SK-N-SH (cell line): ENCODE data around the gene RPL9. TPM values are rescaled to one million over a fixed set of nuclear protein-coding genes. Genes with fewer than 3 reads are reported as not detected.

Source experiments
- CTCF ChIA-PET: fragments of 300-600, 350-600 bp; formaldehyde crosslinking; extraction: SDS; loops from one replicate; lab custom pipeline; 2021; lab: Yijun Ruan, JAX
- POLR2A ChIA-PET: fragments of 350-600 bp; sonication (Branson Sonifier 250); formaldehyde crosslinking; extraction: SDS; loops from one replicate; lab custom pipeline; 2020; ENCODE audit warnings: antibody characterized with exemption, inconsistent platforms; lab: Yijun Ruan, JAX
- DNase-seq: peaks from one replicate; pipeline ENCODE4 v3.0.0; 2012
- H2AFZ ChIP-seq: fragments of 200-600 bp; sonication (generic); 2 replicates; pipeline ENCODE4 v1.8.1; 2016; ENCODE audit warnings: antibody characterized with exemption, mild to moderate bottlenecking, low read depth
- H3F3A ChIP-seq: fragments of 200-600 bp; sonication (generic); replicated peaks from 2 replicates; pipeline ENCODE3; 2016; ENCODE audit warnings: antibody characterized with exemption, mild to moderate bottlenecking; ENCODE audit not compliant: insufficient read depth
- H3K27ac ChIP-seq, 2 experiments: fragments of 200-500 bp in 1 of 2; fragments of 200-600 bp in 1 of 2; sonication (Bioruptor generic) in 1 of 2; sonication (generic), shearing (Covaris generic) in 1 of 2; 2 replicates each; pipeline versions ENCODE4 v1.5.1 to v1.6.1; 2014 to 2016; ENCODE audit warnings: low read depth in 2 of 2, inconsistent platforms in 1 of 2, low read length in 1 of 2, mild to moderate bottlenecking in 1 of 2, mixed read lengths in 1 of 2
- H3K27me3 ChIP-seq: fragments of 200-600 bp; sonication (generic), shearing (Covaris generic); 2 replicates; pipeline ENCODE4 v1.6.1; 2016; ENCODE audit warnings: mixed run types; ENCODE audit not compliant: insufficient read depth
- H3K36me3 ChIP-seq, 2 experiments: fragments of 200-500 bp in 1 of 2; fragments of 200-600 bp in 1 of 2; sonication (Bioruptor generic) in 1 of 2; sonication (generic) in 1 of 2; replicated peaks in 1 of 2; 2 replicates each; pipeline versions ENCODE3 to v1.5.1; 2014 to 2016; ENCODE audit warnings: low read length in 1 of 2, mild to moderate bottlenecking in 1 of 2; ENCODE audit not compliant: insufficient read depth in 2 of 2, control insufficient read depth in 1 of 2
- H3K4me1 ChIP-seq, 2 experiments: fragments of 200-500 bp in 1 of 2; fragments of 200-600 bp in 1 of 2; sonication (Bioruptor generic) in 1 of 2; sonication (generic), shearing (Covaris generic) in 1 of 2; 2 replicates each; pipeline versions ENCODE4 v1.5.1 to v1.6.1; 2014 to 2016; ENCODE audit warnings: low read depth in 1 of 2, low read length in 1 of 2, mixed run types in 1 of 2; ENCODE audit not compliant: insufficient read depth in 2 of 2, control insufficient read depth in 1 of 2
- H3K4me2 ChIP-seq: fragments of 200-600 bp; sonication (generic), shearing (Covaris generic); 2 replicates; pipeline ENCODE4 v1.6.1; 2017; ENCODE audit warnings: mixed run types
- H3K4me3 ChIP-seq, 2 experiments: fragments of 200-500 bp in 1 of 2; fragments of 200-600 bp in 1 of 2; sonication (Bioruptor generic) in 1 of 2; sonication (generic), shearing (Covaris generic) in 1 of 2; 2 replicates each; pipeline versions ENCODE4 v1.5.1 to v1.8.1; 2014 to 2016; ENCODE audit warnings: low read depth in 2 of 2, inconsistent platforms in 1 of 2, low read length in 1 of 2, mild to moderate bottlenecking in 1 of 2, mixed read lengths in 1 of 2, moderate library complexity in 1 of 2
- H3K79me2 ChIP-seq: fragments of 200-600 bp; sonication (generic); 2 replicates; pipeline ENCODE4 v1.8.1; 2017; ENCODE audit warnings: mild to moderate bottlenecking; ENCODE audit not compliant: insufficient read depth
- H3K9ac ChIP-seq: fragments of 200-600 bp; sonication (generic); 2 replicates; pipeline ENCODE4 v1.6.1; 2017; ENCODE audit warnings: mixed run types
- H3K9me2 ChIP-seq: fragments of 200-600 bp; sonication (generic); 2 replicates; pipeline ENCODE4 v1.6.1; 2017; ENCODE audit warnings: mixed run types
- H3K9me3 ChIP-seq: fragments of 200-600 bp; sonication (generic); 2 replicates; pipeline ENCODE4 v1.6.1; 2017; ENCODE audit warnings: mixed run types, mild to moderate bottlenecking, moderate library complexity
- H4K20me1 ChIP-seq: fragments of 200-600 bp; sonication (generic); 2 replicates; pipeline ENCODE4 v1.6.1; 2017; ENCODE audit warnings: mild to moderate bottlenecking, mixed run types; ENCODE audit not compliant: insufficient read depth
- CTCF ChIP-seq: fragments of 200-600 bp; sonication (generic); IDR thresholded peaks from 2 replicates; pipeline ENCODE4 v1.6.1; 2017; ENCODE audit warnings: antibody characterized with exemption, mild to moderate bottlenecking, moderate library complexity
- ELF1 ChIP-seq: IDR thresholded peaks from 2 replicates; pipeline ENCODE4 v1.4.0; 2012
- EP300 ChIP-seq, 2 experiments: IDR thresholded peaks; 2 replicates each; pipeline versions ENCODE4 v1.4.0 to v1.6.1; 2012; ENCODE audit warnings: borderline replicate concordance in 1 of 2, low read depth in 1 of 2, low read length in 1 of 2
- IRF3 ChIP-seq: fragments of 150-350 bp; IDR thresholded peaks from 2 replicates; pipeline ENCODE4 v1.6.1; 2016; ENCODE audit warnings: mild to moderate bottlenecking, low read depth, low read length
- MAX ChIP-seq: IDR thresholded peaks from 2 replicates; pipeline ENCODE4 v1.4.0; 2012; ENCODE audit warnings: low read depth
- POLR2AphosphoS5 ChIP-seq: IDR thresholded peaks from 2 replicates; pipeline ENCODE4 v1.6.1; 2012; ENCODE audit warnings: low read depth, low read length
- RXRA ChIP-seq: IDR thresholded peaks from 2 replicates; pipeline ENCODE4 v1.4.0; 2012; ENCODE audit warnings: low read depth, mild to moderate bottlenecking, borderline replicate concordance
- SIN3A ChIP-seq: IDR thresholded peaks from 2 replicates; pipeline ENCODE4 v1.6.1; 2012; ENCODE audit warnings: low read depth, mild to moderate bottlenecking, low read length, moderate library complexity, borderline replicate concordance
- SMC3 ChIP-seq: IDR thresholded peaks from 2 replicates; pipeline ENCODE4 v1.6.1; 2012; ENCODE audit warnings: low read depth, low read length, improper control_type of control experiment
- ZBTB33 ChIP-seq: IDR thresholded peaks from 2 replicates; pipeline ENCODE4 v1.4.0; 2012; ENCODE audit warnings: low read depth, borderline replicate concordance
- WGBS: methylation state at CpG from one replicate; pipeline ENCODE4 v1.1.6; 2017; ENCODE audit warnings: low lambda C conversion rate; 5-methylcytosine and 5-hydroxymethylcytosine counted together
- polyA plus RNA-seq, 3 experiments: library from polyadenylated mRNA; depleted of rRNA; stranded (reverse); fragments of >200 nt; gene quantifications; 2 replicates each; pipeline ENCODE4 v1.2.3, GENCODE V29; 2012

Gene RPL9
- polyA plus RNA-seq, 1 of the 3 experiments (the other 2 are of a cell fraction): 1,564 TPM

- TF ChIP-seq IRF3 (no peak), EP300 (IDR thresholded peaks at IDR 0.05; ENCODE audit: borderline replicate concordance in 1 of 2, low read depth in 1 of 2, low read length in 1 of 2) (no peak), RXRA (no peak), SMC3 (no peak), ELF1 (no peak)
Measured at GRCh38 chr4:39453738-39454137, 5.0 kb downstream of the RPL9 start (continued).

GRCh38 chr4:39452860-39453587 is 5.7 kb downstream of the RPL9 start:
- 93% methylated on average over 11 of the region's 11 CpGs for WGBS
- peaks cover 11 to 12% of the 10 kb centered on the region in 2 experiments; a peak in 3 of 4 replicates for H3K4me1 ChIP-seq
- H2AFZ ChIP-seq: no peak overlapping the region
- H3K79me2 ChIP-seq: peaks cover 34% of the 10 kb centered on the region
- no peak for DNase-seq
- TF ChIP-seq POLR2AphosphoS5 (peak; percentile 37; the same call in 1 of the 2 replicates), ZBTB33 (no peak)
- TF ChIP-seq, all 33 proteins: peak for 1
- Histone ChIP-seq H3K27ac (no peak overlapping the region), H3K36me3 (peaks cover 79 to 82% of the 10 kb centered on the region in 2 experiments), H3K9me2 (no peaks in the 10 kb centered on the region), H3K9ac (no peak overlapping the region), H3K27me3 (no peaks in the 10 kb centered on the region), H3K4me2 (no peak overlapping the region), H4K20me1 (peaks cover 52% of the 10 kb centered on the region), H3K4me3 (no peak overlapping the region), H3K9me3 (no peaks in the 10 kb centered on the region), H3F3A (peaks cover 88% of the 10 kb centered on the region)
- ChIA-PET POLR2A (interaction anchor here (1.4 kb wide), 1 partner anchor 14 kb away, joined by 7 read pairs; no protein-coding TSS in a partner anchor), CTCF (no interaction called here)

- H4K20me1 ChIP-seq: peaks cover 45% of the 10 kb centered on the region
- no peak overlapping the region for H3K4me3 ChIP-seq
- H3K4me1 ChIP-seq: peaks cover 9 to 10% of the 10 kb centered on the region in 2 experiments; a peak in 3 of 4 replicates
- no peak overlapping the region for H3K4me2 ChIP-seq
- H3K36me3 ChIP-seq: peaks cover 72 to 75% of the 10 kb centered on the region in 2 experiments
- H3K79me2 ChIP-seq: peaks cover 27% of the 10 kb centered on the region
- H3K9ac ChIP-seq: no peak overlapping the region
- no peak for DNase-seq
- H3F3A ChIP-seq: peaks cover 87% of the 10 kb centered on the region
- TF ChIP-seq CTCF (no peak), POLR2AphosphoS5 (peak; percentile 39; the same call in 1 of the 2 replicates), MAX (no peak), SIN3A (no peak)
- no peaks in the 10 kb centered on the region for H3K27me3 ChIP-seq
- H2AFZ ChIP-seq: no peak overlapping the region
- WGBS: 92% methylated on average over 6 of the region's 6 CpGs
- no peaks in the 10 kb centered on the region for H3K9me2 ChIP-seq
- ChIA-PET CTCF (no interaction called here), POLR2A (interaction anchor here (0.6 to 1.4 kb wide), 2 partner anchors 13 to 582 kb away, joined by 3 to 7 read pairs; no protein-coding TSS in a partner anchor)
- no peak overlapping the region for H3K27ac ChIP-seq
- H3K9me3 ChIP-seq: no peaks in the 10 kb centered on the region
Measured at GRCh38 chr4:39452153-39452859, 6.4 kb downstream of the RPL9 start.
